Measurements from ENCODE around the gene PSME2. TPM values are rescaled to one million over a fixed set of nuclear protein-coding genes. Genes with fewer than 3 reads are reported as not detected.

Gene PSME2
- total and polyA plus RNA-seq, 2 of the 13 experiments (the other 11 are each of a cell fraction or from before 2014, with no cell fraction given), result 332 to 716 TPM

DNA sequence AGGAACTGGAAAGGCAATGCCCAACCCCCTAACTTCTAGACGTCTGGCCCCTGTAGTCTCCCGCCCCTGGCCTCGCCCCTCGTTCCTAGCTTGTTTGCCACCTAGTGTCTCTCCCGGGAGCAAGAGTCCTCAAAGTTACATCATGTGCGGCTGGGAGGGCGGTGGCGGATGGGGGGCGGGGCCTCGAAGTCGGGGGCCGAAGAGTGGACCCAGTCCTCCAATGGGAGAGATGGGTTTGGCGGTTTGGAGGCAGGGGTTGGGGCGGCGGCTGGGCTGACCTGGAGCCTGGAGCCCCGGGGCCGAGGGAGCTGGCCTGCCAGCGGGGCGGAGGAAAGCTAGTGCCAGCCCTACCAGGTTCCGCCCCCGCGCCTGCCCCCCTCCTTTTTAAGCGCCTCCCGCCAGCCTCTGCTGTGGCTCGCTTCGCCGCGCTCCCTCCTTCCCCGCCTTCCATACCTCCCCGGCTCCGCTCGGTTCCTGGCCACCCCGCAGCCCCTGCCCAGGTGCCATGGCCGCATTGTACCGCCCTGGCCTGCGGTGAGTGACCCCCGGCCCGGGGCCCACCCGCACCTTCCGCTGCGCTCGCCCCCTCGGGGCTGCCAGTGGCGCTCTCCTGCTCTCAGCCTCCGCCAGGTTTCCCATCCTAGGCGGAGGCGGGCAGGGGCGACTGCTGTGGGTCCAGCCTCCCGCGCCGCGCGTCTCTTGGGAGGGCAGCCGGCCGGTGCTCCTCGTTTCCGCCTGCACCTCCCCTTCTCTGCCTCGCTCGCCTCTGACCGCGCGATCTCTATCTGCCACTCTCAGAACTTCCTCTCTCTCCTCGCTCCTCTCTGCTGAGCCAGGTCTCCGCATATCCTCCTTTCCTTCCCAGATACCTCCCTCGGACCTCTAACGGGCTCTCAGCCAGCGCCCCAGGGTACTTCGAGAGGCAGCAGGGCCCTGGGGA, 52.2 kb downstream of the PSME2 start, which contains the start of gene PCK2 (continued):
- TF ChIP-seq, protein P1, sequence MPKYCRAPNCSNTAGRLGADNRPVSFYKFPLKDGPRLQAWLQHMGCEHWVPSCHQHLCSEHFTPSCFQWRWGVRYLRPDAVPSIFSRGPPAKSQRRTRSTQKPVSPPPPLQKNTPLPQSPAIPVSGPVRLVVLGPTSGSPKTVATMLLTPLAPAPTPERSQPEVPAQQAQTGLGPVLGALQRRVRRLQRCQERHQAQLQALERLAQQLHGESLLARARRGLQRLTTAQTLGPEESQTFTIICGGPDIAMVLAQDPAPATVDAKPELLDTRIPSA (CRISPR knock-in tag; IDR thresholded peaks at IDR 0.05; ENCODE audit: borderline replicate concordance), result no peak
- TF ChIP-seq, protein P2, sequence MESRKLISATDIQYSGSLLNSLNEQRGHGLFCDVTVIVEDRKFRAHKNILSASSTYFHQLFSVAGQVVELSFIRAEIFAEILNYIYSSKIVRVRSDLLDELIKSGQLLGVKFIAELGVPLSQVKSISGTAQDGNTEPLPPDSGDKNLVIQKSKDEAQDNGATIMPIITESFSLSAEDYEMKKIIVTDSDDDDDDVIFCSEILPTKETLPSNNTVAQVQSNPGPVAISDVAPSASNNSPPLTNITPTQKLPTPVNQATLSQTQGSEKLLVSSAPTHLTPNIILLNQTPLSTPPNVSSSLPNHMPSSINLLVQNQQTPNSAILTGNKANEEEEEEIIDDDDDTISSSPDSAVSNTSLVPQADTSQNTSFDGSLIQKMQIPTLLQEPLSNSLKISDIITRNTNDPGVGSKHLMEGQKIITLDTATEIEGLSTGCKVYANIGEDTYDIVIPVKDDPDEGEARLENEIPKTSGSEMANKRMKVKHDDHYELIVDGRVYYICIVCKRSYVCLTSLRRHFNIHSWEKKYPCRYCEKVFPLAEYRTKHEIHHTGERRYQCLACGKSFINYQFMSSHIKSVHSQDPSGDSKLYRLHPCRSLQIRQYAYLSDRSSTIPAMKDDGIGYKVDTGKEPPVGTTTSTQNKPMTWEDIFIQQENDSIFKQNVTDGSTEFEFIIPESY (CRISPR knock-in tag; IDR thresholded peaks at IDR 0.05), result 0 out of 2 replicates have a peak, but pooled peaks have one; percentile 14
- TF ChIP-seq EP300 (IDR thresholded peaks at IDR 0.05; ENCODE audit: low read depth in 2 of 2, low read length in 2 of 2) (peak; percentile 23 to 86; a peak in 3 of 4 replicates), EP300 (CRISPR knock-in tag; IDR thresholded peaks at IDR 0.05; ENCODE audit: borderline replicate concordance) (peak; percentile 73), SMAD3 (CRISPR knock-in tag; IDR thresholded peaks at IDR 0.05) (peak; percentile 90; the same call in 1 of the 2 replicates), THYN1 (CRISPR knock-in tag; IDR thresholded peaks at IDR 0.05; ENCODE audit: borderline replicate concordance, low read depth) (peak; percentile 99), ZNF264 (CRISPR knock-in tag; IDR thresholded peaks at IDR 0.05) (0 out of 2 replicates have a peak, but pooled peaks have one; percentile 82), KDM3A (CRISPR knock-in tag; IDR thresholded peaks at IDR 0.05; ENCODE audit: low read depth) (peak; percentile 99), NCOR1 (IDR thresholded peaks at IDR 0.05; ENCODE audit: borderline replicate concordance, low read length) (peak; percentile 88; the same call in 1 of the 2 replicates), NCOA5 (CRISPR knock-in tag; IDR thresholded peaks at IDR 0.05) (peak; percentile 71; the same call in 1 of the 2 replicates), TARDBP (CRISPR knock-in tag; IDR thresholded peaks at IDR 0.05) (peak; percentile 96), TBX2 (CRISPR knock-in tag; IDR thresholded peaks at IDR 0.05; ENCODE audit: borderline replicate concordance) (peak; percentile 77; the same call in 1 of the 2 replicates), JUND (CRISPR knock-in tag; IDR thresholded peaks at IDR 0.05) (no peak), MXD4 (CRISPR knock-in tag; IDR thresholded peaks at IDR 0.05) (peak; percentile 94)
- TF ChIP-seq, protein P3, sequence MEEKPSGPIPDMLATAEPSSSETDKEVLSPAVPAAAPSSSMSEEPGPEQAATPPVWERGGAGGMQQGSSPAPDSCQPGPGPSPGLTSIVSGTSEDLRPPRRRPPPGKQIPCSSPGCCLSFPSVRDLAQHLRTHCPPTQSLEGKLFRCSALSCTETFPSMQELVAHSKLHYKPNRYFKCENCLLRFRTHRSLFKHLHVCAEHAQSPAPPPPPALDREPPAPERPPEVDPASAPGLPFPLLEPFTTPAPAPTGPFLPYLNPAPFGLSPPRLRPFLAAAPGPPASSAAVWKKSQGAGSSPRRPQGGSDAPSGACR (CRISPR knock-in tag; IDR thresholded peaks at IDR 0.05), result no peak
- TF ChIP-seq, protein P4, sequence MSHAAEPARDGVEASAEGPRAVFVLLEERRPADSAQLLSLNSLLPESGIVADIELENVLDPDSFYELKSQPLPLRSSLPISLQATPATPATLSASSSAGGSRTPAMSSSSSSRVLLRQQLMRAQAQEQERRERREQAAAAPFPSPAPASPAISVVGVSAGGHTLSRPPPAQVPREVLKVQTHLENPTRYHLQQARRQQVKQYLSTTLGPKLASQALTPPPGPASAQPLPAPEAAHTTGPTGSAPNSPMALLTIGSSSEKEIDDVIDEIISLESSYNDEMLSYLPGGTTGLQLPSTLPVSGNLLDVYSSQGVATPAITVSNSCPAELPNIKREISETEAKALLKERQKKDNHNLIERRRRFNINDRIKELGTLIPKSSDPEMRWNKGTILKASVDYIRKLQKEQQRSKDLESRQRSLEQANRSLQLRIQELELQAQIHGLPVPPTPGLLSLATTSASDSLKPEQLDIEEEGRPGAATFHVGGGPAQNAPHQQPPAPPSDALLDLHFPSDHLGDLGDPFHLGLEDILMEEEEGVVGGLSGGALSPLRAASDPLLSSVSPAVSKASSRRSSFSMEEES (CRISPR knock-in tag; IDR thresholded peaks at IDR 0.05), result peak; percentile 79
- TF ChIP-seq, protein P5, sequence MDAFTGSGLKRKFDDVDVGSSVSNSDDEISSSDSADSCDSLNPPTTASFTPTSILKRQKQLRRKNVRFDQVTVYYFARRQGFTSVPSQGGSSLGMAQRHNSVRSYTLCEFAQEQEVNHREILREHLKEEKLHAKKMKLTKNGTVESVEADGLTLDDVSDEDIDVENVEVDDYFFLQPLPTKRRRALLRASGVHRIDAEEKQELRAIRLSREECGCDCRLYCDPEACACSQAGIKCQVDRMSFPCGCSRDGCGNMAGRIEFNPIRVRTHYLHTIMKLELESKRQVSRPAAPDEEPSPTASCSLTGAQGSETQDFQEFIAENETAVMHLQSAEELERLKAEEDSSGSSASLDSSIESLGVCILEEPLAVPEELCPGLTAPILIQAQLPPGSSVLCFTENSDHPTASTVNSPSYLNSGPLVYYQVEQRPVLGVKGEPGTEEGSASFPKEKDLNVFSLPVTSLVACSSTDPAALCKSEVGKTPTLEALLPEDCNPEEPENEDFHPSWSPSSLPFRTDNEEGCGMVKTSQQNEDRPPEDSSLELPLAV (CRISPR knock-in tag; conservative IDR thresholded peaks at IDR 0.05; ENCODE audit: low read depth), result no peak
- TF ChIP-seq, protein P6, sequence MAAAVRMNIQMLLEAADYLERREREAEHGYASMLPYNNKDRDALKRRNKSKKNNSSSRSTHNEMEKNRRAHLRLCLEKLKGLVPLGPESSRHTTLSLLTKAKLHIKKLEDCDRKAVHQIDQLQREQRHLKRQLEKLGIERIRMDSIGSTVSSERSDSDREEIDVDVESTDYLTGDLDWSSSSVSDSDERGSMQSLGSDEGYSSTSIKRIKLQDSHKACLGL (CRISPR knock-in tag; IDR thresholded peaks at IDR 0.05), result peak; percentile 98
- TF ChIP-seq, protein P7, sequence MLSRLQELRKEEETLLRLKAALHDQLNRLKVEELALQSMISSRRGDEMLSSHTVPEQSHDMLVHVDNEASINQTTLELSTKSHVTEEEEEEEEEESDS (CRISPR knock-in tag; IDR thresholded peaks at IDR 0.05; ENCODE audit: borderline replicate concordance), result peak; percentile 96; the same call in 1 of the 2 replicates
